ENCODE results near the gene KSR1. TPM values are rescaled to one million over a fixed set of nuclear protein-coding genes. Genes with fewer than 3 reads are reported as not detected.
"Not testable (repeated sequence)": the region's sequence is repeated elsewhere in the genome, so short reads cannot be mapped to it uniquely, and the experiment has no call there.

KSR1 gene
- total RNA-seq, 4 donors from 2014 or later, result 26.0 to 37.5 (median 35.0) TPM

DNA sequence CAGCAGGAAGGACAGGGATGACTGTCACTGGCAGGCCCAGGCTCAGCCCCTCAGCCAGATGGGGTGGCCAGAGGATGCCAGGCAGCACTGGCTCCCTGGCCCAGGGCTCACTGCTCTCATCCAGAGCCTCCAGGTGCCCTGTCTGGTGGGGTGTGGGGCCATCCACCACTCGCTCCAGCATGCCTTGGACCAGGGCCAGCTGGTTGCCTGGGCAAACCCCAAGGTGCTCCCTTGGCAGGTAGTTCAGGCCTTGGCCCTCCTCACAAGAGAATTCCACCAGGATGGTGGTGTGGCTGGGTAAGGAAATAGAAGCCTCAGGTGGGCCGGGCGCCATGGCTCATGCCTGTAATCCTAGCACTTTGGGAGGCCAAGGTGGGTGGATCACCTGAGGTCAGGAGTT is 204.2 kb downstream of the KSR1 start:
- intact Hi-C loops (cut with DNase I; ENCODE audit: low total_unique reads), result no loop called here
- 53 to 89% methylated on average over 2 to 3 of the region's 3 CpGs for WGBS, 2 donors
- DNase-seq (ENCODE audit: low spot score in 2 of 2), result no peak
- TF ChIP-seq POLR2A (IDR thresholded peaks at IDR 0.05), result no peak
- TF ChIP-seq, protein P1, sequence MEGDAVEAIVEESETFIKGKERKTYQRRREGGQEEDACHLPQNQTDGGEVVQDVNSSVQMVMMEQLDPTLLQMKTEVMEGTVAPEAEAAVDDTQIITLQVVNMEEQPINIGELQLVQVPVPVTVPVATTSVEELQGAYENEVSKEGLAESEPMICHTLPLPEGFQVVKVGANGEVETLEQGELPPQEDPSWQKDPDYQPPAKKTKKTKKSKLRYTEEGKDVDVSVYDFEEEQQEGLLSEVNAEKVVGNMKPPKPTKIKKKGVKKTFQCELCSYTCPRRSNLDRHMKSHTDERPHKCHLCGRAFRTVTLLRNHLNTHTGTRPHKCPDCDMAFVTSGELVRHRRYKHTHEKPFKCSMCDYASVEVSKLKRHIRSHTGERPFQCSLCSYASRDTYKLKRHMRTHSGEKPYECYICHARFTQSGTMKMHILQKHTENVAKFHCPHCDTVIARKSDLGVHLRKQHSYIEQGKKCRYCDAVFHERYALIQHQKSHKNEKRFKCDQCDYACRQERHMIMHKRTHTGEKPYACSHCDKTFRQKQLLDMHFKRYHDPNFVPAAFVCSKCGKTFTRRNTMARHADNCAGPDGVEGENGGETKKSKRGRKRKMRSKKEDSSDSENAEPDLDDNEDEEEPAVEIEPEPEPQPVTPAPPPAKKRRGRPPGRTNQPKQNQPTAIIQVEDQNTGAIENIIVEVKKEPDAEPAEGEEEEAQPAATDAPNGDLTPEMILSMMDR (IDR thresholded peaks at IDR 0.05), result no peak
- no peak overlapping the region for H3K4me3 ChIP-seq (ENCODE audit: low read depth, poor library complexity, severe bottlenecking)

DNA sequence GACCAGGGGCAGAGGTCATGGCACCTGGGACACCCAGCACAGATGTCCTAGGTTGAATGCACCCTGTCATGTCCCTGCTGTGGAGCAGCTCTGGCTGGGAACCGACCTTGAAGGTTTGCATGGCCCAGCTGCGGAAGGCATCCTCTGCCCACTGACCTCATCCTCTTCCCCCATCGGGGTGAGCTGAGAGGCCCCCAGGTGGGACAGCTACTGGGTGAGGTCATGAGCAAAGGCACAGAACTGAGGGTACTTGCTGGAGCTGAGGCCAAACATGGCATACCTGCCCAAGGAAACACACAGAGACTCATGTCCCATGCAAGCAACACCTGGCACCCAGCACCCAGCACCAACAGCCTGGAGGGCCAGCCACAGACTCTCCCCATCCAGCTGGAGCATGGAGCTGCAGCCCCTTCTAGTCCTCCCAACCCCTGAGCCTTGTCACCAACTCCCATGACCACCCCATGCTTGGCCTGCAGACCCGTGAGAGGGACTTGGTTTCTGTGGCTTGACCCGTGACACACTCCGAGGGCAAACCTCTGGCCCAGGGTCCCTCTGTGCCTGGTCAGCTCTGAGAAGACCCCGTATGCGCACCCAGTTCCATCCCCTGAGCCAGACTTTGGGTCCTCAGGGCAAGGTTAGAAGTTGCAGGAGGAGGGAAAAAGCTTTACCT is 207.8 kb downstream of the KSR1 start:
- TF ChIP-seq, protein P1 (IDR thresholded peaks at IDR 0.05), result no peak
- no peak for TF ChIP-seq POLR2A (IDR thresholded peaks at IDR 0.05)
- 92 to 93% methylated on average over 8 of the region's 8 CpGs for WGBS, 2 donors
- intact Hi-C loops (cut with DNase I; ENCODE audit: low total_unique reads), result no loop called here
- no peak for DNase-seq (ENCODE audit: low spot score in 2 of 2)
- H3K4me3 ChIP-seq (ENCODE audit: low read depth, poor library complexity, severe bottlenecking), result no peak overlapping the region

DNA sequence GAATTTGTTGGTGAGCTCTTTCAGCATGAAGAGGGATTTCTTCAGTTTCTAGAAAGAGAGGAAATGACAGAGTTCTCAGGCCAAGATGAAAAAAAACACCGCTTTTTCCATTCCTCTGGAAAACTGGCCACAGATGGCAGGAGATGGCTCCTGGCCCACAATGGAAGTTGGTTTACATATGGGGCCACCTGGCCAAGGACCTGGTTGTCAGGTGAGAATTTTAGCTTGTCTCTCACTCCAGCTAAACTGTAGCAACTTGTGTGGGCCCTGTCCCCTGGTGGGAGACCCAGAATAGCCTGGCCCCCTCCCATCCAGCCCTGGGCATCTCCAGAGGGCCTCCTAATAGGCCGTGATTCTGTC is 208.3 kb downstream of the KSR1 start:
- intact Hi-C loops (cut with DNase I; ENCODE audit: low total_unique reads), result no loop called here
- WGBS, 2 donors, result 66 to 85% methylated on average over 2 of the region's 2 CpGs
- TF ChIP-seq, protein P1 (IDR thresholded peaks at IDR 0.05), result no peak
- no peak for TF ChIP-seq POLR2A (IDR thresholded peaks at IDR 0.05)

DNA sequence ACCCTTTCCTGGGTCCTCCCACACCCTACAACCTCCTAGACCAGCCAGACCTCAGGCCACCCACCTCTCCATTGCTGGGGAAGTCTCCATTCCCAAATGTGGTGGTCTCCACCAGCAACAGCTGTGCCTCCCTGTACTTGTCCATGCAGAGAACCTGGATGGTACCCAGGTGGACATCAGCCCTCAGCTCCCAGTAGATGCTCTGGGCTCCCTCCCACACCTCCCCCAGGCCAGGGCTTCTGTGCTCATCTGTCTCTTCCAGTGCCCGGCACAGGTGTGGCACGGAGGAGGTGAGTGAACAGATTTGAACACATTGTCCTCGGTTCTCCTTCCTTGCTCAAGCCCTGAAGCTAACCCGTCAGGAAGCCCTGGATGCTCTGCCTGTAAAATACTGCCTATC is 209.3 kb downstream of the KSR1 start:
- no peak for TF ChIP-seq POLR2A (IDR thresholded peaks at IDR 0.05)
- TF ChIP-seq, protein P1 (IDR thresholded peaks at IDR 0.05), result no peak
- intact Hi-C loops (cut with DNase I; ENCODE audit: low total_unique reads), result no loop called here
- DNase-seq (ENCODE audit: low spot score in 2 of 2), result no peak
- 82 to 85% methylated on average over 4 of the region's 4 CpGs for WGBS, 2 donors
- H3K4me3 ChIP-seq (ENCODE audit: low read depth, poor library complexity, severe bottlenecking), result no peak overlapping the region

More for the DNA sequence above, 208.3 kb downstream of the KSR1 start:
- H3K4me3 ChIP-seq (ENCODE audit: low read depth, poor library complexity, severe bottlenecking), result no peak overlapping the region
- DNase-seq (ENCODE audit: low spot score in 2 of 2), result no peak

DNA sequence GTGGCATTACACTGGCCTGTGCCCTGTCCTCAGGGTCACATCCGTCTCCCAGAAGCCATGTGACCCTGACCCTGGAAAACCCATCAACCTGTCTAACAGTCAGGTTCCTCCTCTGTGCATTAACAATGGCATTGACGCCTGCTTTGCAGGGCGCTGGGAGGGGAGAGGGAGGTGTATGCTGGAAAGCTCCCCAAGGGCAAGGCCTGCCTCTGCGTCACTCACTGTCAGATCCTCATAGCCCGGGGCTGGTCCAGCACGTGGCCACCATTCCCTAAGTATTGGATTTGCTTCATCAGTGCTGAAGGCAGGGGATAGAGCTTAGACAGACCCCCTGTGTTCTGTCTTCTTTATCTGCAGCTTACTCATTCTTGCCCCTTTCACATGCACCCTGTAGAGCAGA is 210.0 kb downstream of the KSR1 start:
- intact Hi-C loops (cut with DNase I; ENCODE audit: low total_unique reads), result not testable (repeated sequence)
- 73 to 77% methylated on average over 6 of the region's 6 CpGs for WGBS, 2 donors

DNA sequence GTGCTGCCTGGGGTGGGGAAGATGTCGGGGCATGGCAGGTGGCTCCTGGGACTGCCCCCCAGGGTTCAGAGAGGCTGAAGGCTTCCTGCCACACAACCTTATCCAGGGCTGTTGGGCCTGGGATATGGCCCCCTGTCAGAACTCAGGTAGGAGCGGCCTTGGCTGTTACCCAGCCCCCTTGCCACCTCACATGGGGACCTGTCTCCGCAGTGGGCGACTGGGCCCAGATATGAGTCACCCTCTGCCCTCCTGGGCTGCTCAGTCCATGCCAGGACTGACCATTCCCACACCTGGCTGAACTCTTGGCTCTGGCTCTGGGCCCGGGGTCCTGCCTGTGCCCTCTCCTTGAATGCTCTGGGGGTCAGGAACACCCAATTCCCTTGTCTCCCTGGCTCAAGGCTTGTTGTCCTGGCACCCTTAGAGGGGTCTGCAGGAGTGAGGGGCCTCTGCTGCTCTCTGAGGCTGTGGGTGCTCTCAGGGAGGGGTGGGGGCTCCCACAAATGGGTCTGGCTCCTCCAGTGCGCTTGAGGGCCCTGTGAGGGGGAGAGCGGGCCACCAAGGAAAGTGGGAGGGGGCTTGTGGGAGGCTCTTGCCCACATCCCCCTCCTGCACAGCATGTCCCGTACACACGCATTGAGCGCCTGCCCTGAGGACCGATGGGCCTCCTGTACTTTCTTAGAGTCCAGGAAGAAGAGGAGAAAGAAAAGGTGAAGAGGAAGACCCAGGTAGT is 210.7 kb downstream of the KSR1 start:
- H3K4me3 ChIP-seq (ENCODE audit: low read depth, poor library complexity, severe bottlenecking), result no peak overlapping the region
- intact Hi-C loops (cut with DNase I; ENCODE audit: low total_unique reads), result no loop called here
- DNase-seq (ENCODE audit: low spot score in 2 of 2), result peak in 1 of 2 donors; percentile 76
- 93% methylated on average over 10 to 11 of the region's 11 CpGs for WGBS, 2 donors
- TF ChIP-seq POLR2A (IDR thresholded peaks at IDR 0.05), result no peak
- TF ChIP-seq, protein P1 (IDR thresholded peaks at IDR 0.05), result no peak

More for the DNA sequence above, 210.0 kb downstream of the KSR1 start:
- H3K4me3 ChIP-seq (ENCODE audit: low read depth, poor library complexity, severe bottlenecking); DNase-seq (ENCODE audit: low spot score in 2 of 2): not testable (repeated sequence)
